H1 (cell line): ENCODE results near the gene GPC6. TPM values are rescaled to one million over a fixed set of nuclear protein-coding genes. Genes with fewer than 3 reads are reported as not detected.
A peak's percentile ranks its signal among the peaks of the same experiment; 100 is the strongest.

Source experiments
- CTCF ChIA-PET: fragments of 300-600 bp; sonication (Branson Sonifier 250); formaldehyde crosslinking; loops from one replicate; lab custom pipeline; 2021; ENCODE audit not compliant: partially characterized antibody; lab: Charles Lee
- POLR2A ChIA-PET: fragments of 300-600 bp; sonication (Branson Sonifier 250); formaldehyde crosslinking; loops from one replicate; lab custom pipeline; 2021; ENCODE audit warnings: inconsistent platforms; ENCODE audit not compliant: partially characterized antibody; lab: Charles Lee
- DNase-seq, 2 experiments: peaks; one replicate each; pipeline versions ENCODE4 v3.0.0 to v3.0.0-alpha.2; 2010 to 2022; ENCODE audit warnings: low spot score in 2 of 2, low read depth in 1 of 2, mixed read lengths in 1 of 2
- FAIRE-seq: peaks from 2 replicates; lab custom pipeline; 2011; peaks lifted over from hg19 to GRCh38; lab: Jason Lieb, UNC
- H2AFZ ChIP-seq: 2 replicates; pipeline ENCODE4 v1.8.1; 2012; ENCODE audit warnings: low read length, inconsistent platforms
- H2AK5ac ChIP-seq: 2 replicates; pipeline ENCODE4 v1.6.1; 2013; ENCODE audit warnings: low read depth, low read length
- H2BK120ac ChIP-seq: replicated peaks from 2 replicates; pipeline ENCODE3; 2013; ENCODE audit warnings: low read depth, low read length, inconsistent platforms
- H2BK12ac ChIP-seq: 2 replicates; pipeline ENCODE4 v1.6.1; 2013; ENCODE audit warnings: low read depth, low read length
- H2BK15ac ChIP-seq: 2 replicates; pipeline ENCODE4 v1.6.1; 2013; ENCODE audit warnings: low read length
- H2BK20ac ChIP-seq: 2 replicates; pipeline ENCODE4 v1.6.1; 2013; ENCODE audit warnings: low read length
- H2BK5ac ChIP-seq: 2 replicates; pipeline ENCODE4 v1.6.1; 2013; ENCODE audit warnings: low read depth, low read length
- H3K14ac ChIP-seq: 2 replicates; pipeline ENCODE4 v1.6.1; 2013; ENCODE audit warnings: inconsistent platforms; ENCODE audit not compliant: insufficient read length
- H3K18ac ChIP-seq: 2 replicates; pipeline ENCODE4 v1.6.1; 2013; ENCODE audit warnings: low read length; ENCODE audit errors: extremely low read depth
- H3K23ac ChIP-seq: 2 replicates; pipeline ENCODE4 v1.6.1; 2013; ENCODE audit warnings: inconsistent platforms; ENCODE audit not compliant: insufficient read length
- H3K23me2 ChIP-seq: 2 replicates; pipeline ENCODE4 v1.6.1; 2013; ENCODE audit warnings: low read depth, low read length
- H3K27ac ChIP-seq: 2 replicates; pipeline ENCODE4 v1.6.1; 2011; ENCODE audit warnings: low read depth, low read length, inconsistent platforms
- H3K27me3 ChIP-seq, 4 experiments: replicated peaks in 1 of 4; 1 replicate in 1 of 4; 2 replicates in 3 of 4; pipeline versions ENCODE4 v1.6.1 to v1.8.1; 2011 to 2013; ENCODE audit warnings: low read length in 3 of 4, mild to moderate bottlenecking in 3 of 4, inconsistent platforms in 2 of 4, mixed read lengths in 2 of 4, moderate library complexity in 1 of 4; ENCODE audit not compliant: control insufficient read depth in 3 of 4, insufficient read depth in 3 of 4; ENCODE audit errors: extremely low read depth in 1 of 4
- H3K36me3 ChIP-seq, 4 experiments: 2 replicates each; pipeline versions ENCODE4 v1.6.1 to v1.8.1; 2011 to 2013; ENCODE audit warnings: mild to moderate bottlenecking in 4 of 4, low read length in 3 of 4, moderate library complexity in 2 of 4, control low read depth in 1 of 4, inconsistent platforms in 1 of 4; ENCODE audit not compliant: insufficient read depth in 4 of 4, control insufficient read depth in 2 of 4
- H3K4ac ChIP-seq: replicated peaks from 2 replicates; pipeline ENCODE3; 2013; ENCODE audit warnings: low read length, low read depth, mixed read lengths, inconsistent platforms; ENCODE audit not compliant: insufficient read length
- H3K4me1 ChIP-seq, 4 experiments: replicated peaks in 1 of 4; 1 replicate in 1 of 4; 2 replicates in 3 of 4; pipeline versions ENCODE4 v1.6.1 to v1.8.1; 2011 to 2013; ENCODE audit warnings: low read length in 3 of 4, inconsistent platforms in 2 of 4, mixed read lengths in 1 of 4; ENCODE audit not compliant: insufficient read depth in 4 of 4, control insufficient read depth in 3 of 4
- H3K4me2 ChIP-seq, 2 experiments: 2 replicates each; pipeline versions ENCODE4 v1.6.1 to v1.8.1; 2011 to 2013; ENCODE audit warnings: low read depth in 2 of 2, low read length in 2 of 2, control low read depth in 1 of 2, inconsistent platforms in 1 of 2, mild to moderate bottlenecking in 1 of 2; ENCODE audit not compliant: insufficient read depth in 1 of 2
- H3K4me3 ChIP-seq, 4 experiments: fragments of 200-600, 300-600 bp in 1 of 4; sonication (generic), shearing (Covaris generic), sonication (Bioruptor Twin) in 1 of 4; 2 replicates each; pipeline versions ENCODE4 v1.5.1 to v1.8.1; 2011 to 2016; ENCODE audit warnings: low read length in 4 of 4, low read depth in 3 of 4, control low read depth in 2 of 4, inconsistent platforms in 2 of 4, mild to moderate bottlenecking in 2 of 4, mixed read lengths in 1 of 4, moderate library complexity in 1 of 4; ENCODE audit not compliant: insufficient read depth in 2 of 4; ENCODE audit errors: extremely low read depth in 1 of 4
- H3K56ac ChIP-seq: replicated peaks from 2 replicates; pipeline ENCODE3; 2013; ENCODE audit warnings: low read depth, mild to moderate bottlenecking, mixed read lengths, low read length, inconsistent platforms; ENCODE audit not compliant: insufficient read length
- H3K79me1 ChIP-seq: 2 replicates; pipeline ENCODE4 v1.6.1; 2013; ENCODE audit warnings: low read depth, low read length, control low read depth
- H3K79me2 ChIP-seq, 2 experiments: 2 replicates each; pipeline versions ENCODE4 v1.6.1 to v1.8.1; 2012 to 2013; ENCODE audit warnings: low read length in 2 of 2, mild to moderate bottlenecking in 2 of 2, inconsistent platforms in 1 of 2; ENCODE audit not compliant: insufficient read depth in 2 of 2, control insufficient read depth in 1 of 2
- H3K9ac ChIP-seq, 4 experiments: replicated peaks in 1 of 4; 1 replicate in 1 of 4; 2 replicates in 3 of 4; pipeline versions ENCODE4 v1.6.1 to v1.8.1; 2011 to 2013; ENCODE audit warnings: low read depth in 3 of 4, low read length in 3 of 4, control low read depth in 2 of 4, mild to moderate bottlenecking in 2 of 4, moderate library complexity in 2 of 4, inconsistent platforms in 1 of 4; ENCODE audit errors: extremely low read depth in 1 of 4
- H3K9me3 ChIP-seq, 2 experiments: 2 replicates each; pipeline versions ENCODE4 v1.6.1 to v1.8.1; 2012 to 2013; ENCODE audit warnings: mild to moderate bottlenecking in 2 of 2, moderate library complexity in 2 of 2, control low read depth in 1 of 2, inconsistent platforms in 1 of 2, low read depth in 1 of 2, low read length in 1 of 2, mixed read lengths in 1 of 2; ENCODE audit not compliant: insufficient read depth in 2 of 2
- H4K20me1 ChIP-seq, 2 experiments: replicated peaks in 1 of 2; 2 replicates each; pipeline versions ENCODE3 to v1.8.1; 2011 to 2013; ENCODE audit warnings: inconsistent platforms in 2 of 2, low read length in 2 of 2, mild to moderate bottlenecking in 1 of 2; ENCODE audit not compliant: insufficient read depth in 2 of 2, control insufficient read depth in 1 of 2
- H4K5ac ChIP-seq: 2 replicates; pipeline ENCODE4 v1.6.1; 2013; ENCODE audit warnings: low read length, low read depth, mixed read lengths, inconsistent platforms; ENCODE audit not compliant: insufficient read length
- H4K8ac ChIP-seq: 2 replicates; pipeline ENCODE4 v1.8.0; 2013; ENCODE audit warnings: mild to moderate bottlenecking, moderate library complexity, low read length, inconsistent platforms; ENCODE audit not compliant: insufficient read depth; ENCODE audit errors: extremely low read depth
- H4K91ac ChIP-seq: replicated peaks from 2 replicates; pipeline ENCODE3; 2013; ENCODE audit warnings: low read length, mixed read lengths, inconsistent platforms; ENCODE audit not compliant: insufficient read length
- CHD1 ChIP-seq: IDR thresholded peaks from 2 replicates; pipeline ENCODE4 v1.6.1; 2012; ENCODE audit warnings: low read depth, low read length, improper control_type of control experiment
- HDAC6 ChIP-seq: IDR thresholded peaks from one replicate; pipeline ENCODE4 v1.7.1; 2012; ENCODE audit warnings: low read depth, mild to moderate bottlenecking, inconsistent platforms, low read length, moderate library complexity
- KDM1A ChIP-seq: fragments of 200-600, 300-600 bp; sonication (generic); IDR thresholded peaks from 2 replicates; pipeline ENCODE4 v1.7.1; 2016; ENCODE audit warnings: mild to moderate bottlenecking, low read length, borderline replicate concordance
- SP4 ChIP-seq: IDR thresholded peaks from 2 replicates; pipeline ENCODE4 v1.6.1; 2012; ENCODE audit warnings: low read length, inconsistent platforms
- TAF7 ChIP-seq: optimal IDR thresholded peaks from 2 replicates; pipeline ENCODE3; 2011; ENCODE audit warnings: low read depth, mild to moderate bottlenecking, inconsistent platforms, low read length, moderate library complexity, borderline replicate concordance
- WGBS, 2 experiments: shearing (Covaris generic) in 1 of 2; methylation state at CpG; one replicate each; pipeline versions ENCODE4 v1.1.6 to v1.1.7; 2013 to 2015; ENCODE audit warnings: low lambda C conversion rate in 2 of 2, mixed read lengths in 2 of 2, inconsistent platforms in 1 of 2, low coverage in 1 of 2, missing lambda C conversion rate in 1 of 2; ENCODE audit not compliant: insufficient replicate concordance in 2 of 2, insufficient coverage in 1 of 2, insufficient read length in 1 of 2; ENCODE audit errors: extremely low coverage in 1 of 2, missing lambda C conversion rate in 1 of 2; 5-methylcytosine and 5-hydroxymethylcytosine counted together
- polyA plus RNA-seq, 7 experiments: library from polyadenylated mRNA; depleted of rRNA in 3 of 7; stranded (reverse) in 5 of 7; unstranded in 2 of 7; fragments of >200 nt in 5 of 7; fragments of 200-250 nt in 2 of 7; gene quantifications; 1 replicate in 5 of 7; 2 replicates in 1 of 7; 4 replicates in 1 of 7; pipeline versions ENCODE4 v1.2.1 to v1.2.3, GENCODE V29; 2011 to 2013; ENCODE audit warnings: missing spikeins in 2 of 7, mixed read lengths in 2 of 7
- total RNA-seq: library from RNA; stranded (reverse); fragmentation: NEBNext Ultra II Directional; extraction: Animal tissue kit (Norgen Biotek cat#: 25700); gene quantifications from 2 replicates; pipeline ENCODE4 v1.2.1, GENCODE V29; 2021

GPC6 gene
- total and polyA plus RNA-seq, 2 of the 8 experiments (the other 6 are each of a cell fraction or from before 2014, with no cell fraction given), result 5.4 to 12.0 TPM

DNA sequence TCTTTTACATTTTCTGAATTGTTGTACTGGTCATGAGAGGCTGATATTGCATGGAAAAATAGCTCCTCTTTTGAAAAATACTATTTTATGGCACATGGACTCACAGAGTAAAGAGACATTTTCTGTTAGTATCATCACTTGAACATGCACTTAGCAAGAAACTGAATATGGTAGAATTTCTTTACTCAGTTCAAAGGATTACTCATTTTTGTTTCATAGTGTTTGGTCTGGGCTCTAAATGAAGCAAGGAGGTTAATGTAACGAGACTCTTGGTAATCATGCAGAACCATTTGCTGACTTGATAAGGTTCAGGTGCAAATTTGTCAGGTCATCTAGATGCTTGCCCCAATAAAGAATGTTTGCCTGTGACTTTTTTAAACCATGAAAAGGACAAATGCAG is 63.2 kb downstream of the GPC6 start:
- H3K4me1 ChIP-seq, result peaks cover 0 to 5% (median 0%) of the 10 kb centered on the region in 4 experiments; a peak in 1 of 7 replicates

More for the DNA sequence above, 63.2 kb downstream of the GPC6 start:
- H2BK120ac ChIP-seq, result no peak overlapping the region
- TF ChIP-seq KDM1A, result no peak
- no peak for TF ChIP-seq HDAC6
- no peak for TF ChIP-seq TAF7
- no peak for TF ChIP-seq SP4
- no peak for TF ChIP-seq CHD1
- no peaks in the 10 kb centered on the region for H3K36me3 ChIP-seq
- H3K27ac ChIP-seq, result no peak overlapping the region
- H3K4me2 ChIP-seq, result no peak overlapping the region
- no peak overlapping the region for H3K4ac ChIP-seq
- no peaks in the 10 kb centered on the region for H3K9me3 ChIP-seq
- H3K18ac ChIP-seq, result no peak overlapping the region
- no peak overlapping the region for H2AFZ ChIP-seq
- no peak overlapping the region for H4K91ac ChIP-seq
- POLR2A ChIA-PET, result no interaction called here
- H2BK15ac ChIP-seq, result no peak overlapping the region
- no peak overlapping the region for H4K5ac ChIP-seq
- H3K56ac ChIP-seq, result no peak overlapping the region
- no peak overlapping the region for H3K23ac ChIP-seq
- H3K9ac ChIP-seq, result no peak overlapping the region
- no peaks in the 10 kb centered on the region for H3K23me2 ChIP-seq
- H3K79me1 ChIP-seq, result no peaks in the 10 kb centered on the region; the same call in 1 of the 2 replicates
- no peak overlapping the region for H3K4me3 ChIP-seq
- H4K8ac ChIP-seq, result no peak overlapping the region
- H2BK5ac ChIP-seq, result no peak overlapping the region
- peak; percentile 28 for FAIRE-seq
- WGBS, 2 experiments, result 85% methylated on average over 1 of the region's 1 CpG; no CpG with 5 or more reads in 1 of the 2 experiments
- H3K27me3 ChIP-seq, result no peaks in the 10 kb centered on the region
- no peak overlapping the region for H2AK5ac ChIP-seq
- no peak overlapping the region for H3K14ac ChIP-seq
- H2BK20ac ChIP-seq, result no peak overlapping the region
- CTCF ChIA-PET, result no interaction called here
- no peaks in the 10 kb centered on the region for H3K79me2 ChIP-seq
- H2BK12ac ChIP-seq, result no peak overlapping the region
- DNase-seq, result no peak
- no peaks in the 10 kb centered on the region for H4K20me1 ChIP-seq
